Astrocyte of the spinal cord (primary cell): ENCODE data around the gene MIB2.

Experiments used
- DNase-seq: peaks from one replicate; pipeline ENCODE4 v3.0.0; 2011; ENCODE audit warnings: low read depth, low spot score
- H3K4me3 ChIP-seq: 2 replicates; pipeline ENCODE4 v1.5.1; 2011; ENCODE audit warnings: low read depth, mild to moderate bottlenecking, low read length, moderate library complexity
- CTCF ChIP-seq: IDR thresholded peaks from 2 replicates; pipeline ENCODE4 v1.5.1; 2012; ENCODE audit warnings: low read depth, mild to moderate bottlenecking, low read length, inconsistent platforms
- in situ Hi-C: cut with HindIII; loops from 2 replicates; pipeline ENCODE4 v1.10.0; 2017; ENCODE audit warnings: low sequenced_read_pairs

Gene MIB2

GRCh38 chr1:1615256-1616044, at the start of gene MIB2:
MIB2 (plus strand) TSS chr1:1615500; CDS start chr1:1623453, 7,953 bp downstream.
- in situ Hi-C loops, result no loop called here
- DNase-seq, result peak; percentile 94
- no peak for TF ChIP-seq CTCF
- peak within 1 kb of the TSS; percentile 90 for H3K4me3 ChIP-seq

DNA sequence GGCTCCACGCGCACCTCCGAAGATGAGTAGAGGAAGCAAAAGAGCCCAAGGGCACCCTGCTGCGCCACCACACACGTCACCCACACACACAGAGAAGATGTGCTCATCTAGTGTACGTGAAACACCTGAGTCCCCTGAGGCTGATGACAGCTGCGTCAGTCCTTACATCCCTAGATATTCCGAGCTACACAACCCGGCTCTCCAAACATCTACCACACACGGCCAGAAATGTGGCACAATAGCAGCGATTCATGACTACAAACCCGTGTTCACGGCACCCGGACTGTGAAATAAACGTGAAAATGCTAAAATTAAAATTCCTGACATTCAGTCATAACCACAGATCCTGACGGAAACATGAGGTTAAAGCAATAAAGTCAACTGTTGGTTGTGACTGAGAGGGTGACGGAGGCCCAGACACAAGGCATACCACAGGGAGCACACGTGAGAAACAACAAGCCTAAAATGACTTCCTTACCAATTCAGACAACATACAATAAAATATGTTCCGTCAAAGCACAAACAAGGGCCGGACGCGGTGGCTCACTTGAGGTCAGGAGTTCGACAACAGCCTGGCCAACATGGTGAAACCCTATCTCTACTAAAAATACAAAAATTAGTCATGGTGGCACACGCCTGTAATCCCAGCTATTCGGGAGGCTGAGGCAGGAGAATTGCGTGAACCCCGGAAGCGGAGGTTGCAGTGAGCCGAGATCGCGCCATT, 48.0 kb upstream of the MIB2 start:
- DNase-seq, result peak; percentile 34

GRCh38 chr1:1567891-1568291, 47.4 kb upstream of the MIB2 start:
- in situ Hi-C loops, result no loop called here
- TF ChIP-seq CTCF, result no peak

More for the DNA sequence above, 48.0 kb upstream of the MIB2 start:
- in situ Hi-C loops, result no loop called here
- no peak overlapping the region for H3K4me3 ChIP-seq
- no peak for TF ChIP-seq CTCF

DNA sequence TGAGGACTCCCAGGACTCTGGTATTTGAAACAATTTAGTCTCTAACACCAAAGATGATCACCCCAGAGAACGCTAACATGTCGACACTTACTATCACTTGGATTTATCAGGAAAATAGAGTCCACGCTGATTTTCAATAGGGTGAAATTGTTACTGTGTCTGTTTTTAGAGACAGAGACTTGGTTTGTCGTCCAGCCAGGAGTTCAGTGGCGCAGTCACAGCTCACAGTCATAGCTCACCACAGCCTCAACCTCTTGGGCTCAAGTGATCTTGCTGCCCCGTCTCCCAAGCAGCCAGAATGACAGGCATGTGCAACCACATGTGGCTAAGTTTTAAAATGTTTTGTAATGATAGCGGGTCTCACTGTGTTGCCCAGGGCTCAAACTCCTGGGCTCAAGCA, 46.0 kb upstream of the MIB2 start:
- no peak overlapping the region for H3K4me3 ChIP-seq
- DNase-seq, result no peak
- no peak for TF ChIP-seq CTCF
- in situ Hi-C loops, result no loop called here

More at GRCh38 chr1:1567891-1568291, 47.4 kb upstream of the MIB2 start:
- H3K4me3 ChIP-seq, result no peak overlapping the region
- DNase-seq, result no peak

DNA sequence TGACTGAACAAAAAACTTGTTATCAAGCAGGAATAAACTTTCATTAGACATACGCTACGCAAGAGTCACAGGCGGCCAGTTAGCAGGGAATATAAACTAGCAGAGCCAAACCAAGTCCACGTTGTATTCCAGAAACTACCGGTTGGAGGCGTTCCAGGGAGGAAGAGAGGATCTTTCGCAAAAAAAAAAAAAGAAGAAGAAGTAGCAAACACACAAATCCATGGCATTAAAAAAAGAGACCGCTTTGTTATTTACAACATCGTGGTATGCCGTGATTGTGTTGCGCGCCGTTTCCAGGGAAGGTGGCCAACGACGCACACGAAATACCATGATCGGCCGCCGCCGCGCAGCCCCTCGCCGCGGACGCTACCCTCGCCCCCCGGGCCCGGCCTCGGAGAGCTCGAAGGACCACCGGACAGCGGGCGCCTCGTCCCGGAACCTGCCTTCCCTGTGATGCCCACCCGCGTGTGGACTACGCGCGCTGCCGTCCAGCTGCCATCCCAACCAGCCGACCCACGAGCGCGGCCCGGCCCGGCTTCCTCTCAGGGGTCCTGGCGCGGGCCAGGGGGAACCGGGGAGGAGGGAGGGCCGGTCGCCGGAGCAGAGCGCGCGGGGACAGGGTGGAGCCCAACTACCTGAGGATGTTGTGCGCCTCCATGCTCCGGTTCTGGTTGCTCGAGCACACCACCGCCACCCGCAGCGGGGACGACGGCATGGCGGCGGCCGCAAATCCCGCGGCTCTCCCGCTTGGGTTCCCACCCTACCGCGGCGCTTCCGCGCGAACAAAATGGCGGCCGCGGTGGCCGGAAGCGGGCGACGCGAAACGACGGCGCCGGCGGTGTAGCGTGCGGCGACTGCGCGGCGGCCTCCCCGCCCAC, 41.2 kb upstream of the MIB2 start:
- TF ChIP-seq CTCF, result peak; percentile 13
- in situ Hi-C loops, result no loop called here
- peak overlapping the region; percentile 97 for H3K4me3 ChIP-seq
- peak; percentile 64 for DNase-seq
